ENCODE results near the gene TFAP2E. TPM values are rescaled to one million over a fixed set of nuclear protein-coding genes. Genes with fewer than 3 reads are reported as not detected.

Gene TFAP2E
- under 0.01 and 0.13 TPM in 2 replicates for total RNA-seq

GRCh38 chr1:35573198-35574124 is at the start of gene TFAP2E:
Gene TFAP2E (plus strand): TSS chr1:35573314. CDS start chr1:35573578, 264 bp downstream.
- FAIRE-seq = no peak
- H3K4me3 ChIP-seq (ENCODE audit: low read depth, low read length) = peak within 1 kb of the TSS; percentile 50
- DNase-seq (ENCODE audit: low read depth) = no peak
- no peaks in the 10 kb centered on the region for H3K36me3 ChIP-seq (ENCODE audit: control insufficient read depth, insufficient read depth, low read length)
- no peaks in the 10 kb centered on the region for H3K27me3 ChIP-seq (ENCODE audit: control insufficient read depth, insufficient read depth, low read length)
- no peak for TF ChIP-seq CTCF (IDR thresholded peaks at IDR 0.05; ENCODE audit: insufficient read depth, low read length, severe bottlenecking)

GRCh38 chr1:35524106-35524505 is 49.0 kb upstream of the TFAP2E start:
- no peak overlapping the region for H3K4me3 ChIP-seq (ENCODE audit: low read depth, low read length)
- H3K27me3 ChIP-seq (ENCODE audit: control insufficient read depth, insufficient read depth, low read length) = no peaks in the 10 kb centered on the region
- FAIRE-seq = no peak
- TF ChIP-seq CTCF (IDR thresholded peaks at IDR 0.05; ENCODE audit: insufficient read depth, low read length, severe bottlenecking) = no peak
- no peaks in the 10 kb centered on the region for H3K36me3 ChIP-seq (ENCODE audit: control insufficient read depth, insufficient read depth, low read length)
- peak; percentile 45 for DNase-seq (ENCODE audit: low read depth)

- Histone ChIP-seq H3K27me3 (ENCODE audit: control insufficient read depth, insufficient read depth, low read length) (no peaks in the 10 kb centered on the region), H3K36me3 (ENCODE audit: control insufficient read depth, insufficient read depth, low read length) (peaks cover 5% of the 10 kb centered on the region), H3K4me3 (ENCODE audit: low read depth, low read length) (no peak overlapping the region)
- TF ChIP-seq CTCF (IDR thresholded peaks at IDR 0.05; ENCODE audit: insufficient read depth, low read length, severe bottlenecking) = no peak
- no peak for DNase-seq (ENCODE audit: low read depth)
- FAIRE-seq = no peak
These were observed 42.9 kb upstream of the TFAP2E start for GRCh38 chr1:35530168-35530567.

- FAIRE-seq (peak; percentile 32), DNase-seq (ENCODE audit: low read depth) (no peak)
- H3K27me3 ChIP-seq (ENCODE audit: control insufficient read depth, insufficient read depth, low read length) = no peaks in the 10 kb centered on the region
- no peak for TF ChIP-seq CTCF (IDR thresholded peaks at IDR 0.05; ENCODE audit: insufficient read depth, low read length, severe bottlenecking)
- no peak overlapping the region for H3K4me3 ChIP-seq (ENCODE audit: low read depth, low read length)
- peaks cover 5% of the 10 kb centered on the region for H3K36me3 ChIP-seq (ENCODE audit: control insufficient read depth, insufficient read depth, low read length)
These were observed 42.2 kb upstream of the TFAP2E start for GRCh38 chr1:35530946-35531345.

GRCh38 chr1:35531368-35531767 is 41.7 kb upstream of the TFAP2E start:
- no peaks in the 10 kb centered on the region for H3K27me3 ChIP-seq (ENCODE audit: control insufficient read depth, insufficient read depth, low read length)
- FAIRE-seq (no peak), DNase-seq (ENCODE audit: low read depth) (no peak)
- TF ChIP-seq CTCF (IDR thresholded peaks at IDR 0.05; ENCODE audit: insufficient read depth, low read length, severe bottlenecking) = no peak
- H3K4me3 ChIP-seq (ENCODE audit: low read depth, low read length) = no peak overlapping the region
- peaks cover 5% of the 10 kb centered on the region for H3K36me3 ChIP-seq (ENCODE audit: control insufficient read depth, insufficient read depth, low read length)

All from bronchial epithelial cell (primary cell).